Liver (tissue), 3 donors: ENCODE data around the gene EXTL1.

Experiments used
- CTCF ChIP-seq: fragments of 150-350 bp; IDR thresholded peaks from 2 replicates; pipeline ENCODE4 v1.5.1; 2017; ENCODE audit warnings: improper control_type of control experiment, low read depth, low read length; ENCODE audit not compliant: missing input control
- FOXA1 ChIP-seq: IDR thresholded peaks from 2 replicates; pipeline ENCODE4 v1.6.1; 2016; ENCODE audit warnings: antibody characterized with exemption
- GABPA ChIP-seq, 2 donors: IDR thresholded peaks in 1 of 2; conservative IDR thresholded peaks in 1 of 2; 2 replicates each; pipeline ENCODE4 v1.6.1; 2016; ENCODE audit warnings: antibody characterized with exemption in 2 of 2, mild to moderate bottlenecking in 1 of 2, moderate library complexity in 1 of 2
- JUND ChIP-seq, 2 donors: IDR thresholded peaks; 2 replicates each; pipeline ENCODE4 v1.6.1; 2016; ENCODE audit warnings: antibody characterized with exemption in 2 of 2
- RAD21 ChIP-seq, 2 donors: IDR thresholded peaks; 2 replicates each; pipeline ENCODE4 v1.6.1; 2016; ENCODE audit warnings: antibody characterized with exemption in 2 of 2, mild to moderate bottlenecking in 2 of 2
- SP1 ChIP-seq: IDR thresholded peaks from 2 replicates; pipeline ENCODE4 v1.6.1; 2018; ENCODE audit warnings: antibody characterized with exemption, mild to moderate bottlenecking
- TAF1 ChIP-seq: conservative IDR thresholded peaks from 2 replicates; pipeline ENCODE4 v1.6.1; 2016; ENCODE audit warnings: antibody characterized with exemption, mild to moderate bottlenecking
- YY1 ChIP-seq: IDR thresholded peaks from 2 replicates; pipeline ENCODE4 v1.6.1; 2016; ENCODE audit warnings: antibody characterized with exemption, mild to moderate bottlenecking
- TF ChIP-seq, protein P1 (sequence below): IDR thresholded peaks from 2 replicates; pipeline ENCODE4 v1.6.1; 2016; ENCODE audit warnings: antibody characterized with exemption
- TF ChIP-seq, protein P2 (sequence below): IDR thresholded peaks from 2 replicates; pipeline ENCODE4 v1.6.1; 2016; ENCODE audit warnings: antibody characterized with exemption, mild to moderate bottlenecking
- donor health status: healthy.
- donor health status: healthy.

DNA sequence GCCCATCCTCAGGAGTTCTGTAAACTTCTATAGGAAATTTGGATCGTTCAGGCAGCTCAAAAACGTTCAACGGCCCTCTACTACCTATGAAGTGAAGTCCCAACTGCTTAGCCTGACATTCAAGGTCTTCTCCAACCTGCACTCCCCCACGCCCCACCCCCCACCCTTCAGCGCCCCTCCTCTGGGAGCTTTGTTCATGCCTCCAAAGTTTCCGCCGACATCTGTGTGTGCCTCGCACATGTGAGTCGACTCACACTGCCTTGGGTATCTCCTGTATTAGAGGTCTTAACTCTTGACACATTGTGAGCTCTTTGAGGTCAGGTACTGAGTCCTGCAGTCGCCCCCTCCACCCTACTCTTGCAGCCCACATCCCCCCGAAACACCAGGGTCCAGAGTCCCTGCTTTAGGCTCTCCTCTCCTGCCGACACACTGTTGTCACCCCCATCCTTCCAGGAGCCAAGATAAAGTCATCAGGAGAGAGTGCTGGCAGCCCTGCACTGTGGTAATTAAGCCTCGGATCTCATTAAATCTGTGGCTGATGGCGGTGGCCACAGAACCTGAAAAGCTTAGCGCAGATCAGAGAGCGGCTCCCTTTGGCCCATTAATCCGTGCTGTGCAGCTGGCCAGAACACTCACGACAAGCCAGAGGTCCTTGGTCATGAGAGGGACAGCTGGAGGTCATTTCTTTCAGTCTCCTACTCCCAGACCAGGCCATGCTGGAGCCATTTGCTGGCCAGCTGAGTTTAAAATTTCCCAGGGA lies 22.4 kb upstream of the EXTL1 start:
- TF ChIP-seq TAF1, result no peak
- TF ChIP-seq FOXA1, result no peak
- TF ChIP-seq CTCF, result no peak
- no peak for TF ChIP-seq JUND (IDR thresholded peaks at IDR 0.05)
- no peak for TF ChIP-seq SP1
- TF ChIP-seq YY1, result no peak
- TF ChIP-seq RAD21 (IDR thresholded peaks at IDR 0.05), result no peak
- TF ChIP-seq, protein P1, sequence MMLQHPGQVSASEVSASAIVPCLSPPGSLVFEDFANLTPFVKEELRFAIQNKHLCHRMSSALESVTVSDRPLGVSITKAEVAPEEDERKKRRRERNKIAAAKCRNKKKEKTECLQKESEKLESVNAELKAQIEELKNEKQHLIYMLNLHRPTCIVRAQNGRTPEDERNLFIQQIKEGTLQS, result no peak
- TF ChIP-seq, protein P2, sequence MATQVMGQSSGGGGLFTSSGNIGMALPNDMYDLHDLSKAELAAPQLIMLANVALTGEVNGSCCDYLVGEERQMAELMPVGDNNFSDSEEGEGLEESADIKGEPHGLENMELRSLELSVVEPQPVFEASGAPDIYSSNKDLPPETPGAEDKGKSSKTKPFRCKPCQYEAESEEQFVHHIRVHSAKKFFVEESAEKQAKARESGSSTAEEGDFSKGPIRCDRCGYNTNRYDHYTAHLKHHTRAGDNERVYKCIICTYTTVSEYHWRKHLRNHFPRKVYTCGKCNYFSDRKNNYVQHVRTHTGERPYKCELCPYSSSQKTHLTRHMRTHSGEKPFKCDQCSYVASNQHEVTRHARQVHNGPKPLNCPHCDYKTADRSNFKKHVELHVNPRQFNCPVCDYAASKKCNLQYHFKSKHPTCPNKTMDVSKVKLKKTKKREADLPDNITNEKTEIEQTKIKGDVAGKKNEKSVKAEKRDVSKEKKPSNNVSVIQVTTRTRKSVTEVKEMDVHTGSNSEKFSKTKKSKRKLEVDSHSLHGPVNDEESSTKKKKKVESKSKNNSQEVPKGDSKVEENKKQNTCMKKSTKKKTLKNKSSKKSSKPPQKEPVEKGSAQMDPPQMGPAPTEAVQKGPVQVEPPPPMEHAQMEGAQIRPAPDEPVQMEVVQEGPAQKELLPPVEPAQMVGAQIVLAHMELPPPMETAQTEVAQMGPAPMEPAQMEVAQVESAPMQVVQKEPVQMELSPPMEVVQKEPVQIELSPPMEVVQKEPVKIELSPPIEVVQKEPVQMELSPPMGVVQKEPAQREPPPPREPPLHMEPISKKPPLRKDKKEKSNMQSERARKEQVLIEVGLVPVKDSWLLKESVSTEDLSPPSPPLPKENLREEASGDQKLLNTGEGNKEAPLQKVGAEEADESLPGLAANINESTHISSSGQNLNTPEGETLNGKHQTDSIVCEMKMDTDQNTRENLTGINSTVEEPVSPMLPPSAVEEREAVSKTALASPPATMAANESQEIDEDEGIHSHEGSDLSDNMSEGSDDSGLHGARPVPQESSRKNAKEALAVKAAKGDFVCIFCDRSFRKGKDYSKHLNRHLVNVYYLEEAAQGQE, result no peak
- no peak for TF ChIP-seq GABPA (IDR thresholded peaks at IDR 0.05 in 1 of 2, conservative IDR thresholded peaks at IDR 0.05 in 1 of 2)
